Ovary (tissue), 9 donors: ENCODE data around the gene MCFD2. TPM values are rescaled to one million over a fixed set of nuclear protein-coding genes. Genes with fewer than 3 reads are reported as not detected.

Experiments
- DNase-seq, 5 donors: peaks; one replicate each; pipeline ENCODE4 v3.0.0-alpha.2; 2019 to 2020
- H3K27ac ChIP-seq, 2 donors: fragments of 200-600 bp; one replicate each; pipeline versions ENCODE4 v1.5.1 to v1.8.0; 2019 to 2022
- H3K27me3 ChIP-seq: fragments of 200-600 bp; one replicate; pipeline ENCODE4 v1.8.0; 2022
- H3K36me3 ChIP-seq: fragments of 200-600 bp; sonication (generic); one replicate; pipeline ENCODE4 v1.5.1; 2019
- H3K4me1 ChIP-seq: one replicate; pipeline ENCODE4 v1.8.1; 2013; ENCODE audit warnings: mild to moderate bottlenecking, moderate library complexity; ENCODE audit not compliant: insufficient read depth
- H3K4me3 ChIP-seq: fragments of 200-600 bp; sonication (generic); one replicate; pipeline ENCODE4 v1.5.1; 2017
- H3K9me3 ChIP-seq, 2 donors: fragments of 200-600 bp in 1 of 2; sonication (generic) in 1 of 2; one replicate each; pipeline versions ENCODE4 v1.5.1 to v1.8.1; 2013 to 2019; ENCODE audit warnings: mild to moderate bottlenecking in 1 of 2, moderate library complexity in 1 of 2
- CTCF ChIP-seq, 3 donors: fragments of 450-650 bp in 2 of 3; fragments of 200-600 bp in 1 of 3; IDR thresholded peaks; one replicate each; pipeline versions ENCODE4 v1.5.1 to v1.8.0; 2016 to 2022; ENCODE audit warnings: antibody characterized with exemption in 3 of 3, mild to moderate bottlenecking in 1 of 3
- EP300 ChIP-seq: sonication (generic); formaldehyde crosslinking; IDR thresholded peaks from one replicate; pipeline ENCODE4 v1.6.1; 2017; ENCODE audit warnings: antibody characterized with exemption
- POLR2A ChIP-seq: fragments of 450-650 bp; IDR thresholded peaks from one replicate; pipeline ENCODE4 v1.6.1; 2017; ENCODE audit warnings: antibody characterized with exemption, mild to moderate bottlenecking, moderate library complexity
- WGBS, 3 donors: extraction: QIAGEN DNeasy Blood & Tissue Kit in 1 of 3; methylation state at CpG; one replicate each; pipeline versions ENCODE4 v1.1.5 to v1.1.7; 2013 to 2017; 5-methylcytosine and 5-hydroxymethylcytosine counted together
- intact Hi-C, 4 donors: fragments of 100-400 bp; cut with DNase I; formaldehyde crosslinking; loops; one replicate each; pipeline versions ENCODE4 v1.11.0 to v1.15.1; 2022 to 2023
- polyA plus RNA-seq, 2 donors: library from polyadenylated mRNA; stranded (reverse); fragments of 200-250 nt in 1 of 2; fragments of 350-450 nt in 1 of 2; fragmentation: Illumina TruSeq in 1 of 2; extraction: RNeasy Lipid Tissue Mini Kit (QIAGEN cat#74804) in 1 of 2; gene quantifications; one replicate each; pipeline ENCODE4 v1.2.3, GENCODE V29; 2013 to 2014
- total RNA-seq, 7 donors: library from RNA; depleted of rRNA in 2 of 7; stranded (reverse); fragments of >200 nt in 2 of 7; fragmentation: NEBNext Ultra II Directional in 3 of 7; extraction: Animal tissue kit (Norgen Biotek cat#: 25700) in 3 of 7; gene quantifications; one replicate each; pipeline versions ENCODE4 v1.1.0 to v1.2.4, GENCODE V29; 2016 to 2023
- donor health status: DM: no; HTN: no; CAD: no; lungs with moderate emphysema.
- donor health status: DM: no; HTN: no; CAD: no.
- donor health status: Bipolar disorder and iron deficiency.
- donor health status: DM: yes; HTN: yes; CAD: no.
- donor health status: DM: no; HTN: no; CAD: no.
- donor health status: DM: yes; HTN: yes; CAD: no.

Gene MCFD2
- total and polyA plus RNA-seq, 9 donors, result 62.8 to 176 (median 134) TPM

DNA sequence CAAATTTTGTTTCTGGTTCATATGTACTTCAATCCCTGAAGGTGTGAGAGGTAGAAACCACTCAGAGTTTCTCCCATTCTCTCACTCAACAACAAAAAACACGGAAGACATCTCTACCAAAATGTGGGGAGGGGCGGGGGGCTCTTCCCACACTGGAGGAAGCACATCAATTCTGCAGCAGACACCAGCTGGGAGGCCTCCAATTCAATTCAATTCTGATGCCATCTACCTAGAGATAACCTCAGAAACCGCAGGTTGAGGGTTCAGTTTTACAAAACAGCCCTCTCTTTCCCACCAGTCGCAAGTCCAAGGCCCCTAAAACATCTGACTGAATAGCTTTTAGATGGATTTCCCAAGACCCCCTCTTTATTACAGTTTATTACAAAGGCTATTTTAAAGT, 7.0 kb upstream of the MCFD2 start:
- 92 to 93% (median 93%) methylated on average over 4 of the region's 4 CpGs for WGBS, 3 donors
- Histone ChIP-seq H3K27ac (no peak overlapping the region), H3K36me3 (no peaks in the 10 kb centered on the region), H3K4me1 (no peaks in the 10 kb centered on the region), H3K27me3 (no peaks in the 10 kb centered on the region), H3K4me3 (no peak overlapping the region), H3K9me3 (no peaks in the 10 kb centered on the region)
- intact Hi-C loops, result no loop called here
- TF ChIP-seq POLR2A (no peak), EP300 (no peak), CTCF (IDR thresholded peaks at IDR 0.05) (no peak)
- no peak for DNase-seq

DNA sequence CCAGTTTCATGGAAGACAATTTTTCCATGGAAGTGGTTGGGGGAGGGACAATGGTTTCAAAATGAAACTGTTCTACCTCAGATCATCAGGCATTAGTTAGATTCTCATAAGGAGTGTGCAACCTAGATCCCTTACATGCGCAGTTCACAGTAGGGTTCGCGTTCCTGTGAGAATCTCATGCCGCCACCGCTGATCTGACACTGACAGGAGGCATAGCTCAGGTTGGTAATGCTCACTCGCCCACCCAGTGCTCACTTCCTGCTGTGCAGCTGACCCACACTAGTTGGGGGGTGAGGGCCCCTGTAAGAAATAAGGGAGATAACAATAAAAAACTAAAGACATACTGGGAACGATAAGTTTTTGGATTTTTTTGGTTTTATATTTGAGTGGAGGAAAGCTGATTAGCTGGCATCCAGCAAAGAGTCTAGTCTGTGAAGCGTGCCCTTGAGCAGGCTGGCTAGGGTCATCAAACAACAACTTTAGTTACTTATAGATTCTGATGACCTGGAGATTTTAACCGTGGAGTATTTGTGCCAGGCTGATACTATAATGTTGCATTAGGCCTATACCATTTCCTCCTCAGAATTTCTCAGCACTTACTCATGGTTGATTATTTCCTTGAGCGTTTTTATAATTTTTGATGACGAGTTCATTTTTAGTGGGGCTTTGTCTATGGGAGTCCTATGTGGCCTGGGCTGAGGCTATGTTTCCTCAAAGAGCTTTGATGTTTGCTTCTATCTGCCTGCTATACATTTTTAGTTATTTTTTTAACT, 6.3 kb upstream of the MCFD2 start:
- 79 to 92% (median 92%) methylated on average over 11 of the region's 11 CpGs for WGBS, 3 donors
- Histone ChIP-seq H3K4me1 (no peaks in the 10 kb centered on the region), H3K27ac (no peak overlapping the region), H3K36me3 (no peaks in the 10 kb centered on the region), H3K27me3 (no peaks in the 10 kb centered on the region), H3K9me3 (no peaks in the 10 kb centered on the region), H3K4me3 (no peak overlapping the region)
- intact Hi-C loops, result no loop called here
- TF ChIP-seq CTCF (IDR thresholded peaks at IDR 0.05) (no peak), EP300 (no peak), POLR2A (no peak)
- no peak for DNase-seq

DNA sequence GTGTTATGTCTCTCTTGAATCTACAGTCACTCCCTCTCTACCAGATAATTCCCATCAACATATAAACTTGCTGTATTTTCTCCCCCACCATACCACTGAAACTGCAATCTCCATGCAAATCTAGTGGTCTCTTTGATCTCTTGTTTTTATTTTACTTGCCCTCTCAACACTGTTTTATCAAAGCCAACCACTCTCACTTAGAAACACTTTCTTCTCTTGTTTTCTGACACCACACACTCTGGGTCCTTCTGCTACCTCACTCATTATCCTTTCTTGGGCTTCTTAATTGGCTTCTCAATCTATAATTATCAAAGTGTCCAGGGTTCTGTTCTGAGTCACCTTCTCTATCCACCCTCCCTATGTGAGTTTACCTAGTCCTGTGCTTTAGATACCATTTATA, 2.0 kb upstream of the MCFD2 start:
- TF ChIP-seq POLR2A (no peak), EP300 (no peak), CTCF (IDR thresholded peaks at IDR 0.05) (no peak)
- H3K27me3 ChIP-seq, result no peaks in the 10 kb centered on the region
- intact Hi-C loops, result no loop called here
- no peaks in the 10 kb centered on the region for H3K9me3 ChIP-seq
- no peak overlapping the region for H3K27ac ChIP-seq
- H3K4me3 ChIP-seq, result no peak overlapping the region
- no peak for DNase-seq
- H3K4me1 ChIP-seq, result peaks cover 10% of the 10 kb centered on the region
- H3K36me3 ChIP-seq, result no peaks in the 10 kb centered on the region

DNA sequence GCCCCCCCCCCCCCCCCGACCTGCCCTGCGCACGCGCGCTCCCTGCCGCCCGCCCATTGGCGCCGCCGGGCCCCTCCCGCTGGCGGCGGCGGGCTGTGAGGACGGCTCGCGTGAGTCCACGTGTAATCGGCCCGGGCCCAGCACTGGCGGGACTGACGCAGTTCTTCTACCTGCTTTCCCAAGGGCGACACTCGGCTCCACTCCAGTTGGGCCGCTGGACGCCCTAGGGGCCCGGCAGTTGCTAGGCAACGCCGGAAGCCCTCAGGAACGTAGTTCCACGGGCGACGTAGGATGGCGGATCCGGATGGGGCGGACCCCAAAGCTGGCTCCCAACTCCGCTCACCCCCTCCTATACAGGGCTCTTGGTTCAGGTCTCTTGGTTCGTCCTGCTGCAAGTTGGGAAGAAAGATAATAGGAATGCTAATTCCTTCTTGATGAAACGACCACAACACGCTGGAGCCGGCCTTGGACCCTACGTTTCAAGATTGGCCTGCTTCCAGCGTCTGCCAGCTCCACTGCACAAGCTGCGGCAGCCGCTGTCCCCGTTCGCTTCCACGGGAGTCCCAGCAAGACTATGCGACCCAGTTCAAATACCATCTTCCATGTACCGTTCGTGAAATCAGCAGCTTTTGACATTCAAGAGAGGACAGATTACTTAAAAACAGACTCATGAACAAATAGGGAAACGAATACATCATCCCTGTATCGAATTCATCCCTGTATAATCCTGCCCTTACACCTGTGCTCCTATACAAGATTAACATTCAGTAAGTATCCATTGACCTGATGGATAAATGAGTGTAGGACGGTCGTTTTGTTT, 415 bp upstream of the MCFD2 start:
- H3K9me3 ChIP-seq, result no peaks in the 10 kb centered on the region
- peak overlapping the region; percentile 94 to 96 for H3K27ac ChIP-seq

More for the DNA sequence above, 415 bp upstream of the MCFD2 start:
- Histone ChIP-seq H3K36me3 (no peaks in the 10 kb centered on the region), H3K4me1 (peaks cover 11% of the 10 kb centered on the region), H3K27me3 (no peaks in the 10 kb centered on the region), H3K4me3 (peak overlapping the region; percentile 99)
- peak; percentile 89 to 95 (median 94) for DNase-seq
- intact Hi-C loops, result no loop called here
- TF ChIP-seq CTCF (IDR thresholded peaks at IDR 0.05), result no peak
- peak; percentile 81 for TF ChIP-seq POLR2A
- peak; percentile 58 for TF ChIP-seq EP300
- 0% methylated on average over 38 to 55 of the region's 55 CpGs for WGBS, 3 donors
